ENCODE results near the gene TRNAU1AP.

DNA sequence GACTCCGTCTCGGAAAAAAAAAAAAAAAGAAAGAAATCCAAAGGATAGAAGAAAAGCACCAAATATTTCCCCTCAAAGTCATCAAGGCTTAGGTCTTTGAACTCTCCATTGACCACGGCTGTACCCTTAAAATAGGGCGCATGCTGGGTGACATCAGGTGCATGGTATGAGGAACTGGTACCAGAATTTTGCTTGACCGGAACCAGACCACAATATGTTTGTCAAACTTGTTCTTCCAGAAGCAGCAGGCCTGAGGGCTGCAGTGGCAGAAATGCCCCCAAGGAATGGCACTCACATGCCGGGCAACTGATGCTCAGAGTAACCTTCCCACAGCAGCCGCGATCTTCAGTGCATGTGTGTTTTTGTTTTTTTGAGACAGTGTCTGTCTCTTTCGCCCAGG lies 26.0 kb upstream of the TRNAU1AP start:
- TF ChIP-seq, protein P1, sequence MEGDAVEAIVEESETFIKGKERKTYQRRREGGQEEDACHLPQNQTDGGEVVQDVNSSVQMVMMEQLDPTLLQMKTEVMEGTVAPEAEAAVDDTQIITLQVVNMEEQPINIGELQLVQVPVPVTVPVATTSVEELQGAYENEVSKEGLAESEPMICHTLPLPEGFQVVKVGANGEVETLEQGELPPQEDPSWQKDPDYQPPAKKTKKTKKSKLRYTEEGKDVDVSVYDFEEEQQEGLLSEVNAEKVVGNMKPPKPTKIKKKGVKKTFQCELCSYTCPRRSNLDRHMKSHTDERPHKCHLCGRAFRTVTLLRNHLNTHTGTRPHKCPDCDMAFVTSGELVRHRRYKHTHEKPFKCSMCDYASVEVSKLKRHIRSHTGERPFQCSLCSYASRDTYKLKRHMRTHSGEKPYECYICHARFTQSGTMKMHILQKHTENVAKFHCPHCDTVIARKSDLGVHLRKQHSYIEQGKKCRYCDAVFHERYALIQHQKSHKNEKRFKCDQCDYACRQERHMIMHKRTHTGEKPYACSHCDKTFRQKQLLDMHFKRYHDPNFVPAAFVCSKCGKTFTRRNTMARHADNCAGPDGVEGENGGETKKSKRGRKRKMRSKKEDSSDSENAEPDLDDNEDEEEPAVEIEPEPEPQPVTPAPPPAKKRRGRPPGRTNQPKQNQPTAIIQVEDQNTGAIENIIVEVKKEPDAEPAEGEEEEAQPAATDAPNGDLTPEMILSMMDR (IDR thresholded peaks at IDR 0.05; ENCODE audit: insufficient read depth, low read length): no peak
- TF ChIP-seq GABPA (IDR thresholded peaks at IDR 0.05; ENCODE audit: low read depth): no peak
- no peak for TF ChIP-seq POLR2AphosphoS5 (IDR thresholded peaks at IDR 0.05; ENCODE audit: low read depth)
- TF ChIP-seq SPI1 (IDR thresholded peaks at IDR 0.05; ENCODE audit: borderline replicate concordance, low read depth): no peak

Data from HL-60 (cell line).